IMR-90 (cell line): ENCODE results near the gene NKX1-1. TPM values are rescaled to one million over a fixed set of nuclear protein-coding genes. Genes with fewer than 3 reads are reported as not detected.

ENCODE experiments used
- ATAC-seq: fragments of 200-7000 bp; cut with Tn5 transposase; 2 replicates; pipeline ENCODE4 v1.9.1; 2020; ENCODE audit warnings: low read depth, mild to moderate bottlenecking, moderate library complexity
- BruUV-seq: library from RNA; stranded (reverse); fragments of 400-500 nt; replicated peaks from 2 replicates; lab custom pipeline; 2021; lab: Mats Ljungman, UMichigan
- CTCF ChIA-PET: fragments of 300-600 bp; formaldehyde crosslinking; extraction: SDS; loops from one replicate; lab custom pipeline; 2021; ENCODE audit warnings: antibody characterized with exemption; lab: Yijun Ruan, JAX
- POLR2A ChIA-PET: fragments of 300-600 bp; sonication (Branson Sonifier 250); formaldehyde crosslinking; loops from one replicate; lab custom pipeline; 2022; ENCODE audit warnings: antibody characterized with exemption; ENCODE audit not compliant: unreplicated experiment; lab: Charles Lee
- DNase-seq: peaks from one replicate; pipeline ENCODE4 v3.0.0; 2013
- H2AFZ ChIP-seq: replicated peaks from 2 replicates; pipeline ENCODE3; 2013; ENCODE audit warnings: low read length, mild to moderate bottlenecking; ENCODE audit not compliant: poor library complexity
- H2AK5ac ChIP-seq: 2 replicates; pipeline ENCODE4 v1.6.1; 2013; ENCODE audit warnings: low read depth, low read length, inconsistent platforms
- H2AK9ac ChIP-seq: replicated peaks from 2 replicates; pipeline ENCODE3; 2013; ENCODE audit warnings: mild to moderate bottlenecking, low read depth, low read length, moderate library complexity; ENCODE audit not compliant: poor library complexity
- H2BK120ac ChIP-seq: 2 replicates; pipeline ENCODE4 v1.6.1; 2013; ENCODE audit warnings: low read depth, low read length, inconsistent platforms
- H2BK15ac ChIP-seq: 3 replicates; pipeline ENCODE4 v1.6.1; 2013; ENCODE audit warnings: low read depth, low read length, inconsistent platforms
- H2BK20ac ChIP-seq: 2 replicates; pipeline ENCODE4 v1.6.1; 2013; ENCODE audit warnings: low read depth, mild to moderate bottlenecking, inconsistent platforms, low read length, moderate library complexity
- H2BK5ac ChIP-seq: 2 replicates; pipeline ENCODE4 v1.6.1; 2013; ENCODE audit warnings: mild to moderate bottlenecking, low read depth, low read length, inconsistent platforms; ENCODE audit not compliant: poor library complexity, severe bottlenecking
- H3K14ac ChIP-seq: replicated peaks from 2 replicates; pipeline ENCODE4 v1.6.1; 2013; ENCODE audit warnings: low read depth, low read length, inconsistent platforms
- H3K18ac ChIP-seq: 2 replicates; pipeline ENCODE4 v1.6.1; 2013; ENCODE audit warnings: low read depth, low read length, control low read depth
- H3K23ac ChIP-seq: 2 replicates; pipeline ENCODE4 v1.6.1; 2013; ENCODE audit warnings: low read depth, low read length, inconsistent platforms
- H3K27ac ChIP-seq: 2 replicates; pipeline ENCODE4 v1.5.1; 2013; ENCODE audit warnings: mild to moderate bottlenecking, control low read depth, low read length; ENCODE audit not compliant: insufficient read depth
- H3K27me3 ChIP-seq: 2 replicates; pipeline ENCODE4 v1.6.1; 2013; ENCODE audit warnings: low read length; ENCODE audit not compliant: control insufficient read depth, insufficient read depth
- H3K36me3 ChIP-seq: 2 replicates; pipeline ENCODE4 v1.6.1; 2013; ENCODE audit warnings: low read length, mixed read lengths; ENCODE audit not compliant: control insufficient read depth, insufficient read depth
- H3K4ac ChIP-seq: 2 replicates; pipeline ENCODE4 v1.6.1; 2013; ENCODE audit warnings: low read depth, low read length, inconsistent platforms
- H3K4me1 ChIP-seq: 2 replicates; pipeline ENCODE4 v1.6.1; 2013; ENCODE audit warnings: low read length, mixed read lengths; ENCODE audit not compliant: control insufficient read depth, insufficient read depth
- H3K4me2 ChIP-seq: 2 replicates; pipeline ENCODE4 v1.6.1; 2013; ENCODE audit warnings: low read depth, mild to moderate bottlenecking, control low read depth, low read length, moderate library complexity
- H3K4me3 ChIP-seq: 2 replicates; pipeline ENCODE4 v1.5.1; 2013; ENCODE audit warnings: low read depth, mild to moderate bottlenecking, control low read depth, low read length, moderate library complexity; ENCODE audit not compliant: insufficient read depth
- H3K56ac ChIP-seq: 2 replicates; pipeline ENCODE4 v1.6.1; 2013; ENCODE audit warnings: low read length, inconsistent platforms; ENCODE audit not compliant: insufficient read depth; ENCODE audit errors: extremely low read depth
- H3K79me1 ChIP-seq, 2 experiments: 2 replicates each; pipeline ENCODE4 v1.6.1; 2013; ENCODE audit warnings: low read length in 2 of 2, inconsistent platforms in 1 of 2, low read depth in 1 of 2
- H3K9ac ChIP-seq: 2 replicates; pipeline ENCODE4 v1.6.1; 2013; ENCODE audit warnings: low read depth, low read length, control low read depth
- H3K9me1 ChIP-seq: 2 replicates; pipeline ENCODE4 v1.6.1; 2013; ENCODE audit warnings: low read length, inconsistent platforms; ENCODE audit not compliant: insufficient read depth
- H3K9me3 ChIP-seq: 2 replicates; pipeline ENCODE4 v1.6.1; 2013; ENCODE audit warnings: low read length; ENCODE audit not compliant: control insufficient read depth, insufficient read depth
- H4K20me1 ChIP-seq: 2 replicates; pipeline ENCODE4 v1.6.1; 2013; ENCODE audit warnings: low read length, inconsistent platforms; ENCODE audit not compliant: insufficient read depth
- H4K5ac ChIP-seq: 2 replicates; pipeline ENCODE4 v1.6.1; 2013; ENCODE audit warnings: mild to moderate bottlenecking, low read depth, low read length, control low read depth
- H4K8ac ChIP-seq, 2 experiments: 2 replicates each; pipeline ENCODE4 v1.6.1; 2013; ENCODE audit warnings: low read depth in 2 of 2, low read length in 2 of 2, control low read depth in 1 of 2, inconsistent platforms in 1 of 2
- H4K91ac ChIP-seq: 2 replicates; pipeline ENCODE4 v1.6.1; 2013; ENCODE audit warnings: low read depth, low read length, inconsistent platforms; ENCODE audit not compliant: insufficient read depth
- BHLHE40 ChIP-seq: fragments of 150-350 bp; IDR thresholded peaks from 2 replicates; pipeline ENCODE4 v1.6.1; 2016; ENCODE audit warnings: mild to moderate bottlenecking, low read depth, low read length
- CEBPB ChIP-seq: IDR thresholded peaks from 2 replicates; pipeline ENCODE4 v1.6.1; 2012; ENCODE audit warnings: low read depth, low read length, improper control_type of control experiment
- CHD1 ChIP-seq: IDR thresholded peaks from 2 replicates; pipeline ENCODE4 v1.6.1; 2012; ENCODE audit warnings: low read depth, low read length, improper control_type of control experiment
- CTCF ChIP-seq: conservative IDR thresholded peaks from 2 replicates; pipeline ENCODE4 v1.5.1; 2012; ENCODE audit warnings: mild to moderate bottlenecking, low read depth, low read length, improper control_type of control experiment
- ELK1 ChIP-seq: fragments of 150-350 bp; IDR thresholded peaks from 2 replicates; pipeline ENCODE4 v1.6.1; 2016; ENCODE audit warnings: low read depth, mild to moderate bottlenecking, low read length, moderate library complexity, borderline replicate concordance
- FOS ChIP-seq: fragments of 150-350 bp; IDR thresholded peaks from 2 replicates; pipeline ENCODE4 v1.6.1; 2016; ENCODE audit warnings: low read depth, low read length
- MAFK ChIP-seq: IDR thresholded peaks from 2 replicates; pipeline ENCODE4 v1.6.1; 2012; ENCODE audit warnings: low read depth, low read length, improper control_type of control experiment
- MAZ ChIP-seq: IDR thresholded peaks from 2 replicates; pipeline ENCODE4 v1.6.1; 2012; ENCODE audit warnings: low read depth, mild to moderate bottlenecking, low read length, improper control_type of control experiment, moderate library complexity, borderline replicate concordance
- MXI1 ChIP-seq: IDR thresholded peaks from 2 replicates; pipeline ENCODE4 v1.6.1; 2012; ENCODE audit warnings: low read depth, mild to moderate bottlenecking, low read length, moderate library complexity, borderline replicate concordance
- NFE2L2 ChIP-seq: fragments of 150-350 bp; IDR thresholded peaks from 2 replicates; pipeline ENCODE4 v1.6.1; 2016; ENCODE audit warnings: low read depth, mild to moderate bottlenecking, low read length
- POLR2A ChIP-seq: IDR thresholded peaks from 2 replicates; pipeline ENCODE4 v1.6.1; 2012; ENCODE audit warnings: mild to moderate bottlenecking, low read depth, low read length
- RAD21 ChIP-seq: IDR thresholded peaks from 2 replicates; pipeline ENCODE4 v1.6.1; 2012; ENCODE audit warnings: low read length, improper control_type of control experiment
- RCOR1 ChIP-seq: IDR thresholded peaks from 2 replicates; pipeline ENCODE4 v1.6.1; 2012; ENCODE audit warnings: mild to moderate bottlenecking, low read length, improper control_type of control experiment; ENCODE audit not compliant: insufficient replicate concordance
- RFX5 ChIP-seq: IDR thresholded peaks from 2 replicates; pipeline ENCODE4 v1.8.0; 2012; ENCODE audit warnings: low read depth, mild to moderate bottlenecking, low read length, moderate library complexity
- whole genome bisulfite sequencing, 2 experiments: methylation state at CpG; one replicate each; pipeline versions ENCODE4 v1.1.5 to v1.1.7; 2013; ENCODE audit warnings: missing lambda C conversion rate in 2 of 2; ENCODE audit not compliant: insufficient read length in 1 of 2; ENCODE audit errors: extremely low coverage in 2 of 2; 5-methylcytosine and 5-hydroxymethylcytosine counted together
- dilution Hi-C: fragments of 300-500 bp; cut with HindIII; formaldehyde crosslinking; loops from one replicate; pipeline ENCODE4 v1.14.3; 2018; ENCODE audit warnings: low sequenced_read_pairs; ENCODE audit not compliant: unreplicated experiment
- in situ Hi-C: fragments of 300-500 bp; cut with MboI; formaldehyde crosslinking; loops from 3 replicates; pipeline ENCODE4 v1.14.3; 2019; ENCODE audit warnings: low sequenced_read_pairs, inconsistent platforms, mixed read lengths
- intact Hi-C: fragments of 100-400 bp; cut with micrococcal nuclease; formaldehyde crosslinking; loops from 2 replicates; pipeline ENCODE4 v1.10.0; 2022
- polyA plus RNA-seq, 3 experiments: library from polyadenylated mRNA; depleted of rRNA; stranded (reverse); fragments of >200 nt; gene quantifications; 2 replicates each; pipeline ENCODE4 v1.2.3, GENCODE V29; 2012; ENCODE audit warnings: low replicate concordance in 1 of 3
- total RNA-seq: library from RNA; depleted of rRNA; stranded (reverse); fragments of >200 nt; gene quantifications from 2 replicates; pipeline ENCODE4 v1.2.3, GENCODE V29; 2012

The NKX1-1 gene
- total and polyA plus RNA-seq, 2 of the 4 experiments (the other 2 are of a cell fraction), result not detected

GRCh38 chr4:1377606-1378261 lies 28.5 kb downstream of the NKX1-1 start:
- WGBS, 2 experiments, result 96% methylated on average over 8 of the region's 19 CpGs; no CpG with 5 or more reads in 1 of the 2 experiments
- no peaks in the 10 kb centered on the region for H4K20me1 ChIP-seq

More at GRCh38 chr4:1377606-1378261, 28.5 kb downstream of the NKX1-1 start:
- Histone ChIP-seq H3K36me3 (peaks cover 23% of the 10 kb centered on the region; the same call in 1 of the 2 replicates), H3K9ac (no peak overlapping the region), H3K56ac (no peak overlapping the region), H3K4ac (no peak overlapping the region), H3K27me3 (no peaks in the 10 kb centered on the region), H3K4me1 (no peaks in the 10 kb centered on the region), H2BK20ac (no peak overlapping the region), H3K79me1 (no peaks in the 10 kb centered on the region), H3K4me2 (no peak overlapping the region), H3K9me1 (no peaks in the 10 kb centered on the region), H3K14ac (no peak overlapping the region), H4K8ac (no peak overlapping the region), H2BK5ac (no peak overlapping the region), H3K9me3 (no peaks in the 10 kb centered on the region), H4K91ac (no peak overlapping the region), H2BK120ac (no peak overlapping the region), H3K27ac (no peak overlapping the region), H2AK9ac (no peak overlapping the region), H2BK15ac (no peak overlapping the region), H3K18ac (no peak overlapping the region), H3K4me3 (no peak overlapping the region), H4K5ac (no peak overlapping the region), H3K23ac (no peak overlapping the region), H2AFZ (no peak overlapping the region), H2AK5ac (no peak overlapping the region)
- no peak for TF ChIP-seq CEBPB
- no peak for TF ChIP-seq RFX5
- TF ChIP-seq CHD1, result no peak
- no peak for TF ChIP-seq FOS
- no peak for TF ChIP-seq BHLHE40
- no peak for TF ChIP-seq NFE2L2
- TF ChIP-seq MAZ, result no peak
- TF ChIP-seq RAD21, result no peak
- TF ChIP-seq MXI1, result no peak
- no peak for TF ChIP-seq MAFK
- no peak for TF ChIP-seq ELK1
- no peak for TF ChIP-seq RCOR1
- TF ChIP-seq POLR2A, result no peak
- no peak for TF ChIP-seq CTCF
- intact Hi-C loops, result no loop called here
- POLR2A ChIA-PET, result no interaction called here
- BruUV-seq, result no TSS peak
- dilution Hi-C loops, result no loop called here
- ATAC-seq, result no peak
- DNase-seq, result no peak
- in situ Hi-C loops, result no loop called here
- CTCF ChIA-PET, result no interaction called here
